ENCODE data around the gene PHACTR3.

DNA sequence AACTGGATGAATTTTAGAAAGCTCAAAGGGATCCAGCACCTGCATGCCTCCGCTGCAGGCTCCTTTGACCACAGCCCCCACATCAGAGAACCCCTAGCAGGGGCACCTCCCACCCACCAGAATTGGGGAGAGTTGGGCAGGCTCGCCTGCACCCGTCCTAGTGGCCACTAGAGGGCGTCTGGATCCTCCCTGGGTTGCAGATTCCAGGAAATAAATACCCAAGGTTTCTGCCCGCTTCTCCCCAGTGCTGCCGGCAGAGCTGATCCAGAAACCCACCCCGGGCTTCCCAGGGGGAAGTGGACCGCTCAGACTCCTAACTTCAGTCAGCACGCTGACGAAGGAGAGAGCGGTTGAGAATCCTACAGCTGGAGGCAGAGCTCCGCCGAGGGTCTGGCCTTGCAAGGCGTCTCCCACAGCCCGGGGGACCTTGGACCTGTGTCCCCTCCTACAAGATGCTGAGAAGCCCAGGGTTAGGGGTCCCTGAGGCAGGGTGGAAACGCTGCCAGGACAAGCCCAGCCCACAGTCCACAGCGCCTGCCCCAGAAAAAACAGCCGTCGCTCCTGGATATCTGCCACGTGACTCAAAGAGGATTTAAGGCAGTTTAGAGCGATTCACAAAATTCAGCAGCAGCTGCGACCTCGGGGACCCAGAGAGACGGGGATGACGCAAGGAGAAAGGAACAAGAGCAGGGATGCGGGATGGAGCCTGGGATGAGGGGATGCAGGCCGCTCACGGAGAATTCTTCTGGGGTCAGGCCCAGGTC is 32.6 kb upstream of the PHACTR3 start:
- TF ChIP-seq, protein P1, sequence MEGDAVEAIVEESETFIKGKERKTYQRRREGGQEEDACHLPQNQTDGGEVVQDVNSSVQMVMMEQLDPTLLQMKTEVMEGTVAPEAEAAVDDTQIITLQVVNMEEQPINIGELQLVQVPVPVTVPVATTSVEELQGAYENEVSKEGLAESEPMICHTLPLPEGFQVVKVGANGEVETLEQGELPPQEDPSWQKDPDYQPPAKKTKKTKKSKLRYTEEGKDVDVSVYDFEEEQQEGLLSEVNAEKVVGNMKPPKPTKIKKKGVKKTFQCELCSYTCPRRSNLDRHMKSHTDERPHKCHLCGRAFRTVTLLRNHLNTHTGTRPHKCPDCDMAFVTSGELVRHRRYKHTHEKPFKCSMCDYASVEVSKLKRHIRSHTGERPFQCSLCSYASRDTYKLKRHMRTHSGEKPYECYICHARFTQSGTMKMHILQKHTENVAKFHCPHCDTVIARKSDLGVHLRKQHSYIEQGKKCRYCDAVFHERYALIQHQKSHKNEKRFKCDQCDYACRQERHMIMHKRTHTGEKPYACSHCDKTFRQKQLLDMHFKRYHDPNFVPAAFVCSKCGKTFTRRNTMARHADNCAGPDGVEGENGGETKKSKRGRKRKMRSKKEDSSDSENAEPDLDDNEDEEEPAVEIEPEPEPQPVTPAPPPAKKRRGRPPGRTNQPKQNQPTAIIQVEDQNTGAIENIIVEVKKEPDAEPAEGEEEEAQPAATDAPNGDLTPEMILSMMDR (IDR thresholded peaks at IDR 0.05) = peak; percentile 98
- TF ChIP-seq, protein P2, sequence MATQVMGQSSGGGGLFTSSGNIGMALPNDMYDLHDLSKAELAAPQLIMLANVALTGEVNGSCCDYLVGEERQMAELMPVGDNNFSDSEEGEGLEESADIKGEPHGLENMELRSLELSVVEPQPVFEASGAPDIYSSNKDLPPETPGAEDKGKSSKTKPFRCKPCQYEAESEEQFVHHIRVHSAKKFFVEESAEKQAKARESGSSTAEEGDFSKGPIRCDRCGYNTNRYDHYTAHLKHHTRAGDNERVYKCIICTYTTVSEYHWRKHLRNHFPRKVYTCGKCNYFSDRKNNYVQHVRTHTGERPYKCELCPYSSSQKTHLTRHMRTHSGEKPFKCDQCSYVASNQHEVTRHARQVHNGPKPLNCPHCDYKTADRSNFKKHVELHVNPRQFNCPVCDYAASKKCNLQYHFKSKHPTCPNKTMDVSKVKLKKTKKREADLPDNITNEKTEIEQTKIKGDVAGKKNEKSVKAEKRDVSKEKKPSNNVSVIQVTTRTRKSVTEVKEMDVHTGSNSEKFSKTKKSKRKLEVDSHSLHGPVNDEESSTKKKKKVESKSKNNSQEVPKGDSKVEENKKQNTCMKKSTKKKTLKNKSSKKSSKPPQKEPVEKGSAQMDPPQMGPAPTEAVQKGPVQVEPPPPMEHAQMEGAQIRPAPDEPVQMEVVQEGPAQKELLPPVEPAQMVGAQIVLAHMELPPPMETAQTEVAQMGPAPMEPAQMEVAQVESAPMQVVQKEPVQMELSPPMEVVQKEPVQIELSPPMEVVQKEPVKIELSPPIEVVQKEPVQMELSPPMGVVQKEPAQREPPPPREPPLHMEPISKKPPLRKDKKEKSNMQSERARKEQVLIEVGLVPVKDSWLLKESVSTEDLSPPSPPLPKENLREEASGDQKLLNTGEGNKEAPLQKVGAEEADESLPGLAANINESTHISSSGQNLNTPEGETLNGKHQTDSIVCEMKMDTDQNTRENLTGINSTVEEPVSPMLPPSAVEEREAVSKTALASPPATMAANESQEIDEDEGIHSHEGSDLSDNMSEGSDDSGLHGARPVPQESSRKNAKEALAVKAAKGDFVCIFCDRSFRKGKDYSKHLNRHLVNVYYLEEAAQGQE (IDR thresholded peaks at IDR 0.05; ENCODE audit: insufficient read depth in 1 of 2, low read depth in 2 of 2, low read length in 1 of 2) = no peak
- TF ChIP-seq POLR2AphosphoS5 (IDR thresholded peaks at IDR 0.05; ENCODE audit: low read depth, low read length) = no peak
